Ovary (tissue), 3 donors: ENCODE measurements around the gene EMD.

Source experiments
- CTCF ChIP-seq, 3 donors: fragments of 450-650 bp in 2 of 3; fragments of 200-600 bp in 1 of 3; IDR thresholded peaks; one replicate each; pipeline versions ENCODE4 v1.5.1 to v1.8.0; 2016 to 2022; ENCODE audit warnings: antibody characterized with exemption in 3 of 3, mild to moderate bottlenecking in 1 of 3
- POLR2A ChIP-seq: fragments of 450-650 bp; IDR thresholded peaks from one replicate; pipeline ENCODE4 v1.6.1; 2017; ENCODE audit warnings: antibody characterized with exemption, mild to moderate bottlenecking, moderate library complexity
- donor health status: DM: no; HTN: no; CAD: no.

GRCh38 chrX:154366666-154367055 is 12.4 kb upstream of the EMD start:
- TF ChIP-seq CTCF (IDR thresholded peaks at IDR 0.05) (no peak), POLR2A (no peak)
